Hematopoietic multipotent progenitor cell treated with erythropoietin and hydrocortisone succinate and interleukin-3 and kit ligand, for 15 days (in vitro differentiated cells): ENCODE measurements around the gene RCAN1.

Experiments used
- DNase-seq: peaks from one replicate; pipeline ENCODE4 v3.0.0-alpha.2; 2015; ENCODE audit warnings: low spot score

RCAN1 gene

DNA sequence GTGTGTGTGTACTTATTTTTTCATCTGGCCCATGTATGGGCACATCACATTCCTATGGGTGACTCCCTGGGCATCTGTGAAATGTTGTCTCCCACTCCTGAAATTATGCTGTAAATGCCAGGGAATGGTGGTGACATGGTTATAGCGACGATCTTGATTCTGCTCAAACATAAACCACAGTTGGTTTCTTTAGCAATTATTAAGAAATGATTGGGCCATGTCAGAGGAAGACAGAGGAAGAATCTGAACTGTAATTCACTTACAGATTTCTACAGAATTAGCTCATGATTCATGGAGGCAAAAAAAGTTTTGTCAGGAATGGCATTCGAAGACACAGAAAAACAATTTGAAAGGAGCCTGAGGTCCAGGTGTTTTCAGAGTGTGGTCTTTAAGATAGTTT lies 77.1 kb downstream of the RCAN1 start:
- DNase-seq: no peak

DNA sequence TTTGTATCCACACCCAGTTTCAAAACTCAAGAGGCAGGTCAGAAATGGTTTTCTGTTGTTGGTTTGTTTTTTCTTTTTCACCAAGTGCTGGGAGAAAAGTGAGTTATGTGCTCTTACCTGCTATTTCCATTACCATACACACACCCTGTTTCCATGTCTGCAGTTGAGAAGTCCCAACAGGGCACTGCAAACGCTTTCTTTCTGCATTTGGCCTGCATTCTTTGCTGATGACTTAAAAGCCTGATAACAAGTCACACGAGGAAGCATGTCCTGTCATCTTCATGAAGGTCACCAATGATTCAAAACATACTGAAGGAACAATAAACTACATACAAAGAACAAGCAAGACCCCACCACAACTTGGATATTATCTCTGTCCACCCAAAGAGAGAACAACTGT lies 78.1 kb downstream of the RCAN1 start:
- DNase-seq: no peak

DNA sequence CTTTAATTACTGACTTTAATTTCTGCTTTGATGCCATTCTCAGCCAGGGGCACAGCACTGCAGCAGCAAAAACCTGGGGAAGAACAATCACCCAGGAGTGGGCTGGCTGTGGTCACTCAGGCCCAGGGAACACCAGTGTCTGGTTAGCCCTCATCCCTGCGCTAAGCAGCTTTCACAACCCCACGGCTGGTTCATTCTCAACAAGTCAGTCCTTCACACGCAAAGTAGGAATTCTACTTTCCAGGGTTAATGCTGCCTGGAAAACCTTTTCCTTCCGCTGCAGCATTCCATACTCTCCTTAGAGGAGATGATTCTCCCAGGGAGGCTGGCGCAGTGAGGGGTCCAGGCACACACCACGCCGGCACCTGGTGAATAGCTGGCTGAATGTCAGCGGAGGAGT lies 78.6 kb downstream of the RCAN1 start:
- DNase-seq: no peak

DNA sequence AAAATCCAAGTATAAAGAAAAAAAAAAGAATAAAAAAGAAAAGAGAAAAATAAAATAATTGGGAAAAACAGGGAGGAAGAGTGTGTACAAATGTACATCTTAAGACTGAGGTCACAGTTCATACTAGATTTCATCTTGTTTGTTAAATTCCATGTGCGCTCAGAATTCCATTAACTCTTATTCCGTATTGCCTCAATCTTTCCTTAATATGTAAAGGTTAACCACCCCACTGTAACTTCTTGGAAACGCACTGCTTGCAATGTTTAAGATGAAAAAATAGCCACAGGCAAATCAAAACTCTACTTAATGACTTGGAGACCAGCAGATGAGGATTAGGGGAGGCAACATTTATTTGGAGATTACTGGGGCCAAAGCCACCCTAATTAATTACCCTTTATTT lies 79.0 kb downstream of the RCAN1 start:
- no peak for DNase-seq

DNA sequence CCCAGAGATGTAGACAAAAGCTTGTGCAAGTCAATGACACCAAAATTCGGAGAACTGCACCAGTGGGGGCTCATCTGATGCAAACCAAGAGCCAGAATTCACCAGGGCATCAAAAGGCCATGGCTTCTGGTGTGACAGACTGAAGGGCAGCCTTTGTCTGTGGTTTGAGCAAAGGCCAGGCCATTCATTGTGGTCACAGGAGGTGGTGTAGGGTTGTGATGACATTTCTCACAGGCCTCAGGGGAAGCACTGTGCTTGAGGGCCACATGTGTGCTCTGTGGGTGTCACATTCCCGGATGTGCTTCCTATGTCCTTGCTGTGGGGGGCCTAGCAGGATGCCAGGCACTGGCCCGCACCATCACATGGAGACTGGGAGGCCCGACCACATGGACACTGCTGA lies 80.4 kb downstream of the RCAN1 start:
- DNase-seq: no peak

DNA sequence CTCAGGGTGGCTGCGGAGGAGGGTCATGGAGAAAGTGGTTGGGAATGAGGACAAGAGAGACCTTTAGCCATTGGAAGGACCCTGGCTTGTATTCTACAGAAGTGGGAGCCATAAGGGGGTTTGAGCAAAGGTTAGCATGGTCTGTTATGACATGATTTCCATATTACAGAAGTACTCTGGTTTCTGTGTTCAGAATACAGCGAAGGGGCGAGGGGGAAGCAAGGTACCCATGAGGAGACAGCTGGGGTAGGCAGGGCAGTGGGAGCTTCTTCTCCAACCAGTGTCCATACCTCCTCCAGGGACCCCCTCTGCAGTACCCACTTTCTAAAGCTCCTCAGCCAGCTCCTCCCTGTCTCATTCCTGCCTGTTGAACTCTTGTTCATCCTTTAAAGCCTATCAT lies 81.0 kb downstream of the RCAN1 start:
- no peak for DNase-seq

DNA sequence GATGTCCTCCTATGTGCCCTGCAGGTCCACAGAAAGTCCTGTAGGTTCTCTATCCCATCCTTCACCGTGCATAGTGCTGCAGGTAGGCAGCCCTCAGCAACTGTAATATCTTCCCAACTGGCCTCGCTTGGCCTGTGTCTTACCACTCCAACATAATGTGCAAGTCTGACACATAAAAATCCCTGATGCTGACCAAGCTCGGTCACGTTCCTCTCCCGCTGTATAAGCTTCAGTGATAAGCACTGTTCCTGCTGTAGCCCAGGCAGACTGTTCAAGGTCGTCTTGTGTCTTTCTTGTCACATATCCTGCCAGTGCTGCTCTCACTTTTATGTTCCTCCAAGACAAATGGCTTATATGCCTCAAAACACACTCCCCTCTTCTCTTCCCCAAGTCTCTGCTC lies 83.5 kb downstream of the RCAN1 start:
- no peak for DNase-seq

DNA sequence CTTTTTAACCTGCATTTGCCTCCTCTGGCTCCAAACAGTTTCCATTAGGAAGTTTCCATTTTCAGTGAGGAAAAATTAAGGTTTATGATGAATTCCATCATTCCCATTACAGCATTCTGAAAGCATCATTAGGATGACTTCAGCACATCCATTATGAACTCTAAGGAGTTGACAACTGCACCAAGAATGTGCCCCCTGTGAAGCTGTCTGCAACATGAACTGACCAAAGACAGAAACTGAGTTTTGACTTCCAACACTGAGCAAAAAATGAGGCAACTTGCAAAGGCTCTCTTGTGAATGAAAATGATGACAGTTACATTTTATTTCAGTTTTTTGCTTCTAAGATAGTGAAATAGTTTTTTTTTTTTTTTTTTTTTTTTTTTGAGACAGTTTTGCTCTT lies 84.7 kb downstream of the RCAN1 start:
- DNase-seq: no peak

DNA sequence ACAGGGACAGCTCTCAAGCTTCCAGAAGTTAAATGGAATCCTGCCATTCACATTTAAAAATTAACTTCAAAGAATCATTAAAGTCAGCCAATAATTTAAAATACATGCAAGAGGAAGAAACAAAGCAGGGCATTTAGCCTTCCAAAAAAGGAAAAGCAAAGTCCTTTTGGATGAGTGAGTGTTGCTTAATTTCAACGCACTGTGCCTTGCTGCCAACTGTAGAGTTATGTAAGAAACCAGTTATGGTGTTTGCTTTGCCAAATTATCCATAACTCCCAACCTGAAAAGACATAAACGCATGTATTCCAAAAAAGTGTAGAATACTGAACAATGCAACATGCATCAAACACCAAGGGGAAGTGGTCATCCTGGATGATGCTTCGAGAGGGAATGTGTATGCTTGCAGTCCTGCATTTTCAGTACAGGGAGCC lies 86.8 kb downstream of the RCAN1 start:
- no peak for DNase-seq

DNA sequence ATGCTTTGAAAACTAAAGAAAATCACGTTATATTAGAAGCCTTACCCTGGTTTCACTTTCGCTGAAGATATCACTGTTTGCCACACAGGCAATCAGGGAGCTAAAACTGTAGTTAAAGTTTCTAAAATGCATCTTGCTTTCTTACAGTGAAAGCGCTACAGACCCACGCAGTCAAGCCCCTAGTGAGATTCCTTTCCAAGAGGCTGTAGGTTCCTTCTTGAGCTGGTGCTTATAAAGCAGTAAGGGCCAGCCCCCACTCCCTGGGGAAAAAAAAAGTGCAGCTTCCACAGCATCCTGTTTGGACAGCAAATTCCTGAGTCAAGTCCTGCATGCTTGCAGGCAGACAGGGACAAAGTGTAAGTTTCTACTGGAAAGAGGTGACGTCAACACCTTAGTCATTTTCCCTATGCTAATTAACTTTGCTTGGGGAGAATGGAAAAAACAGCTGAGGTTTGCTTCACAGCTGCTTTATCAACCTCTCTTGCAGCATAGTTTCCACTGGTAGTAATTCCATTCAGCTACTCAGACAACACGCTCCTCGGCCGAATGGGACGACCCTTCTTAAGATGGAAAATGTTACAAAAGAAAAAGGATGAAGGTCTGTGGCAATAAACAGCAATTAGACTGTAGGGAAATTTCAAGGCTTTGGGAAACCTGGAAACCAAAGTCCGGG lies 88.2 kb downstream of the RCAN1 start:
- DNase-seq: no peak

DNA sequence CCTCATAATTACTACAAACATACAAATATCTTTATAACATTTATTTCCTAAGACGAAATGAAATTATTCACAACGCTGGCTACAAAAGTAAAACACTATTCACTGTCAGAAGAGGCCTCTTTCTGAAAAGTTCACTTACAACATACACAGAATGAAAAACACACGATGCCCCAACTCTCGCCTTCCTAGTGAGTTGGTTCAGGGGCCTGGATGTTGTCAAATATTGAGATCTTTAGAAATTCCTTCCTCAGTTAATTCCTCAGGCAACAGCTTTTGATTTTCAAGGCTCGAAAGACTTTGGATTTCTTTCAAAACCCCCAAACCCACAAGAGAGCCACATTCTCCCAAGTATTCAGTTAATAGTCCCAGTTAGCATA lies 88.7 kb downstream of the RCAN1 start:
- no peak for DNase-seq

DNA sequence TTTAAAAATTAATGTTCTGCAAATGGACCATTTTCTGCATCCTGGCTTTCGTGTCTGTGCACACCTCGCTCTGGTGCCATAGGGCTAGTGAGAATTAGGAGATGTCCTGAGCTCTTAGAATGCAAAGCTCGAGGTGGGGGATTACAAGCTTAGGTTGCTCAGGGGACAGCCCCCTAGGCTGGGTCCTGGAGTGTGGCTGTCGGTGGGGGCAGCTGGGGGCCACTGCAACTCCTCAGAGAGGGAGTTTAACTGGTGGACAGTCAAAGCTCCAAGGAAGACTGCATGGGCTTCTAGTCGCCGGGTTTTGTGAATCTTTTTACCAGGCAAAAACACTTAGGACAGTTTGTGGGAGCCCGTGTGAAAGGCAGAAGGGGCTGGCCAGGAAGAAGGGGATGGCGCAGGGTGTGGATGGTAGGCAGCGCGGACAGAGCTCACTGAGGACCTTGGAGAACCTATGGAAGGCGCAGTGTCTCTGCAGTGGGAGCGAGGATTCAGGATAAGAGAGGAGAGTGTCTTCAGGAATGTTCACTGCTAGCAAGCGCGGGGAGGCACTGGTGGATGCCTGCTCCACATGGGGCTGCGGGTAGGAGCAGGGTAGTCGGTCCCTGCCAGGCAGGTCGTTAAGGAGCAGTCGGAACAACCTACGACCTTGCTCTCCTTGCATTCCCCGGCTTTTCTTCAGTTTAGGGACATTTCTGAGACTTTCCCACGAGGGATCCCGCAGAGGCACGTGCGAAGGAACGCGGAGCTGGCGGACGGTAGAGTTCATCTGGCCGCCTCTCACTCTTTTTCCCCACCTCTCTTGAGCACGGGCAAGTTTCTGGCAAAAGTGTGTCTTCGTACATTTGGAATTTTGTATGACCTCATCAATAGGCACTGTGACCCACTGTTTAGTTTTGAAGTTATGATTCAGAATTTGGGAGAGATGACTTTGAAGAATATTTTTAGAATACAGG lies 90.0 kb downstream of the RCAN1 start:
- no peak for DNase-seq

DNA sequence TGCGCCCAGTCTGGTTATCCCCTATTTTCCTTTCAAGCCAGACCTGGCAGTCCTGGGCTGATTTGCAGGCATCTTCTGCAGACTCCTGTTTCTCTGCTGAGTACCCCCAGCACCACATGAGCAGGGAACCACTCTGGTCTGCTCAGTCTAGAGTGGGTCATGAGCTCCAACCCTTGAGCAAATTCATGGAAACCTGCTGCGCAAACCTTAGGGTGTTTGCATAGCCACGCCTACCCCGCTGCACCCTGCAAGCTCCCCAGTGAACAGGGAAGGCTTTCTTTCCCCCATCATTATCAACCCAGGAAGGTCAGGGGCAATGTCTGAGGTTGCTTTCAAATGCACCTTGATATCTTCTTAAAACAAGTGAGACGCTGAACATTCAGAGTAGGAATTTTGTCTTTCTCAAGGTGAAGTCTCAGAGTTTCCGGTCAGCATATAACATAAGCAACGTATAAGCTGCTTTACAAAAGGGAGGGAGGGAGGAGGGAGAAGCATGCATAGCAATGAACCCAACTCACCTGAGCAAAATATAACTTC lies 91.8 kb downstream of the RCAN1 start:
- no peak for DNase-seq

DNA sequence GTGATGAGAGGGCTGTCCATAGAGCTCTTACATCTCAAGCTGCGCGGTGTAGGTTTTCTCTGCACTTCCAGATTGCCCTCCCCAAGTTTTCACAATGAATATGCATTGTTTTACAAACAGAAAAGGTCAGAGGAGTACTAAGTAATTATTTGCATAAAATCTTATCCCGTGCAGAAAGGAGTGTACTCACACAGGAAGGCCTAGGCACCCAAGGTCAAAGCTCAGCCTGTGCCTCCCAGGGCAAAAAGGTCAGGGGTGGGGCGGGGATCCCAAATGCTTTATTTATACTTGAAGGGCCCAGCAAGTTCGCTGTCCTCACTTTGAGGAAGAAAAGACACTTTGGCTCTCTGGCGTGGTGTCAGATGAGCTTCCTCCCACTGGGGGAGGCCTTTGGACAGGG lies 92.6 kb downstream of the RCAN1 start:
- DNase-seq: no peak

DNA sequence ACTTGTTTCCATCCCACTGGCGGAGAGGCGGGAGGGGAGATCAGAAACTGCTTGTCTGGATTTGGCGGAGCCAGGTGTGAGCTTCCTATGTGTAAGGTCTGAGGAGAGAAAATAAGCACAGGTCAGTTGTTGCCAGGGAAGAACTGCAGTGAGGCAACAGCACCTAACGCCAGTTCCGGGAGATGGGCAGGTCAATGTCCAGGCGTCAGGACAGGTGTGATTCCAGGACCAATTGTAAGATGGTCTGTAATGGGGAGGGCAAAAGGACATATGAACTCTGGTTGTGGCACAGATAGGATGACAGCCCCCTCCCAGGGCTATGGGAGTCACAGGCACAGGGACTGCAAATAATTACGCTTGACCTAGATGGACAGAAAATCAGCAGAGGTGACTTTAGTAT lies 93.4 kb downstream of the RCAN1 start:
- no peak for DNase-seq

DNA sequence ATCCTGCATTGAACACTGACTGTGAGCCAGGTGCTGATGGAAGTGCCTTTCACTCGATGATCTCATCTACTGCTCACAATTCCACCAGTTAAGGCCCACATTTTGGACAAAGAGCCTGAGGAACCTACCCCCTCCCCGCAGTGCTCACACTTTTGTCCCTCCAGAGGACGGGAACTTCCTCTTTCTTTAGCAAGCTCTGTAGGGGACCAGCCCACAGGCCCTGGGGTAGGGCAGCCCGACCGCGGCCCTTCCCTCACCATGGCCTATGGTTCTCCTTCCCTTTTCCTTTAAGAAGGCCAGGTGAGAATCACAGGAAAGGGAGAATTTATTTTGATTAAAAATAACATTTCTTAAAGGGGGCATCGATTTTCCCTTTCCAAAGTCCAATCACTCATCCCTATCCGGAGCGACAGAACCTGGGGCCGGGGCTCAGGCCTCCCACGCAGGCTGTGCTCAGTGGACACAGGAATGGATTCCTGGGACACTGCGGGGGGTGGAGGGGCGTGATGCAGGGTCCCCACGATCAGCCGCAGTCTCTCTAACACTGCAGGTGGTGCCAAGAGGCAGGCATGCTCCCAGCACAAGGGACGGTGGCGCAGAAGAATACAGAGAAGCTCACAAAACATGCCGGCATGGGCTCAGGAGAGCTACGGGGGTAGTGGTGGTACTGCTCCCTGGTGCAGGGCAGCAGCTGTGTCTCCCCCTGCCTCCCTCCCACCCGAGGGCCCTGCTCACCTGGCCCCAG lies 94.0 kb downstream of the RCAN1 start:
- no peak for DNase-seq

DNA sequence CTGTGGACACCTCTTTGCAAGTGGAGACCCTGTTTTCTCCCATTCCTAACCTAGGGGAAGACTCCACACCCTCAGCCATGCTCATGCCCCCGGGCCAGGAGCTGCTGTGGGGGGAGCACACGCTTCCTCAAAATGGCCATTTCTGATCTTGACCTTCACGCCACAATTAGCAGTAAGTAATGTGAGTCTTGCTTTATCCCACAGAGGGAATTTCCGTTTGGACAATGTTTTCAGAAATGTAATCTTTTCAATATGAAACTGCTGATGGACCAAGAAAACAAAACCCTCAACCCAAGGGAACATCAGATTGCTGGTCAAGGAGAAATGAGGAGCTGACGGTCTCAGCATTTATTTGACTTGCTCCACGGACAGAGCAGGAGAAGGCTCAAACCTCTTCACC lies 94.6 kb downstream of the RCAN1 start:
- DNase-seq: no peak

DNA sequence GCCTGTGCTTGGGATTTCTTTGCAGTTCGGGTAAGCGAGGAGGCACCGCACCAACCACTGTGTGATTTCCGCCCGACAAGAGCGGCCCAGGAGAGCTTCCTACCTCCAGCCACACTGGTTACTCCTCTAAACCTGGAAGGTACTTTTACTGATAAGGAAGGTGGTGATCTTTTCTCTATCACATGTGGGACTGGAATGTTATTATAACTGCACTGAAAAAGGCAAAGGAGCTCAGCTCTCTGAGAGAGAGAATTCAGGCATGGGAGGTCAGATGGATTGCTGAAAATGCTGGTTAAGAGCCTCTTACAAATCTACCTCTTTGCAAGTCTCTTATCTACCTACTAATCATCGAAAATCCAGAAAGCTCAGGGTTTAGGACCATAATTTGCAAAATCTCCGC lies 95.2 kb downstream of the RCAN1 start:
- no peak for DNase-seq

DNA sequence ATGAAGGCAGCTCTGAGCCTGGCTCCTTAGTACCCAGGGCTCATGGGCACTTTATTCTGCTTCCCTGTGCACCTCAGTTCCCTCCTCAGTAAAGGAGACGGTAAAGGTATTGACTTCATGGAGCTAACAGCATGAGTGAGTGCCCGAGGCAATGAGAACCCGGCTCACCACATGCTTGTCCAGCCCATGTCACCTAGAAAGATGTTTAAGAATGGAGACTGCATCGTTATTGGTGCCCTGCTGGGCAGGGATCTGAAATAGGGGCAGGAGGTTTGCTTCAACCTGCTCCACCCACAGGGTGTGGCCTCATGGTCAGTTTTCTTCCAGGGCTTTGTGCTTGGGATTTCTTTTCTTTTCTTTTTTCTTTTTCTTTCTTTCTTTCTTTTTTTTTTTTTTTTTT lies 95.9 kb downstream of the RCAN1 start:
- no peak for DNase-seq

DNA sequence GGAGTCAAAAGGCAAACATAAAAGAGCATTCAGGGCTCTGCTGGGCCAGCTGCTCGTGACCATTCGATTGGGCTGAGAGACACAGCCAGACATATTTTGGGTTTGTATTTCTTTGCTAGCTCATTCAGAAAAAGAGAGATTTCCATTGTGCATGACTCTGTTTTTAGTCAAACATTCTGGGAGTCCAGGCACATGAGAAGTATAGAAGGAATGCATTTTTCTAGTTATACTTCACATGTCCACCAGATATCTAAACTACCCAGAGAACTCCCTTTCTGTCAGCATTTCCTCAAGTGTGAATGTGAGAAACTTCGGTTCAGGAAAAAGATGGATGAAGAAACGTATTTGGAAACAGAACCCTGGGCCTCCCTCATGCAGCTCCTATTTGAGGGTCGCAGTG lies 96.6 kb downstream of the RCAN1 start:
- DNase-seq: no peak

DNA sequence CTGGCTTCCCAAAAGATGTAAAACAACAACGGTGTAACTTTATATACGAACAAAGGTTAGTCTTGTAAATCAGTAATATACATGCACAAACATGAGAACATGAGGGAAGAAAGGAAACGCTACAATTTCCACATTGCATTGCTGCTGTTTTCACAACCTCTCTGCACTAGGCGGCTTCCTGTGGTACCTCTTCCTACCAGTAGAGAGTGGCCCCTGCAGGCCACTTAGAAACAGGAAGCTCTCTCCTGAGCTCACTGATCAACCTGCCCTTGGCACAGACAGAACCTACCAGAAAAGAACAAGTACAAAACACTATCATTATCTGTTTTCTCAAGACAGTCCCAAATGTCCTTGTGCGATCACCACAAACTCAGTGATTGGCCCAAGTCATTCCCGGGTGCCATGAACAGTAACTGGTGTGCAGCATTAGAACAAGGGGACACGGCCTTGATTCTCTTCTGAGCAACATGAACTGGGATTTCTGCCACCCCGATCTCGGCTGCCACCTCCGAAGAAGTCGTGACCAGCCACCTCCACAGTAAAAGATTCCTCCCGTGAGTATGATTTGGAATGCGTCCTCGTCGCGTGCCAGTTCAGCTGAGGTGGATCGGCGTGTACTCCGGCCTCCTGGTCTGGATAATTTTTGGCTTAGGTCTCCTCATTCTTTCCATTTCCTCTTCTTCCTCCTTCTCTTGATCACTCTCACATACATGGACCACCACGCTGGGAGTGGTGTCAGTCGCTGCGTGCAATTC lies 97.2 kb downstream of the RCAN1 start:
- no peak for DNase-seq

DNA sequence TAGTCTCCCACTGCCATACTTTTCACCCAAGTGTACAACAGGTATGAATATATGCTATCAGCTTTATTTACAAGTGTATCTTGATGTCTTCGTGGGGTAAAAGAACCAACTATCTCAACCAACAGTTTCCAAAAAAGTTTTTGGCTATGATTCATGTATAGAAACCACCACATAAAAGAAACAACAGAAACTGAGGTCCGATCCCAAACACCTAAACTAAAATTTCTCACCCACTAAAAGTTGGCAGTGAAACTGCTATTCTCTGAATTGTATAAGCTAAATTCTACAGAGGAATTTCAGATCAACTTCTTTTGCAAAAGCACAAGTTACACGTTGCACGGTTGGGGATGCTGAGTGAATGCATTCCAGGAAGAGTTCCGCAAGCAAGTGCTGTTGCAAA lies 97.9 kb downstream of the RCAN1 start:
- no peak for DNase-seq
